Skeletal muscle satellite cell (primary cell): ENCODE measurements around the gene CDC42BPG.

ENCODE experiments used
- H3K27me3 ChIP-seq: 2 replicates; pipeline ENCODE4 v1.7.0; 2013; ENCODE audit warnings: low read length; ENCODE audit not compliant: control insufficient read depth, insufficient read depth
- H3K36me3 ChIP-seq: 2 replicates; pipeline ENCODE4 v1.7.0; 2013; ENCODE audit warnings: mild to moderate bottlenecking, control low read depth, low read length; ENCODE audit not compliant: insufficient read depth
- H3K4me1 ChIP-seq: 2 replicates; pipeline ENCODE4 v1.7.0; 2013; ENCODE audit warnings: low read length; ENCODE audit not compliant: control insufficient read depth, insufficient read depth
- H3K4me2 ChIP-seq: 2 replicates; pipeline ENCODE4 v1.7.0; 2013; ENCODE audit warnings: mild to moderate bottlenecking, low read length
- H3K4me3 ChIP-seq: 2 replicates; pipeline ENCODE4 v1.7.0; 2013; ENCODE audit warnings: low read length
- H3K9ac ChIP-seq: 2 replicates; pipeline ENCODE4 v1.7.0; 2013; ENCODE audit warnings: mild to moderate bottlenecking, low read depth, low read length, moderate library complexity
- H3K9me3 ChIP-seq: replicated peaks from 2 replicates; pipeline ENCODE4 v1.7.0; 2013; ENCODE audit warnings: mild to moderate bottlenecking, control low read depth, low read length

CDC42BPG gene

DNA sequence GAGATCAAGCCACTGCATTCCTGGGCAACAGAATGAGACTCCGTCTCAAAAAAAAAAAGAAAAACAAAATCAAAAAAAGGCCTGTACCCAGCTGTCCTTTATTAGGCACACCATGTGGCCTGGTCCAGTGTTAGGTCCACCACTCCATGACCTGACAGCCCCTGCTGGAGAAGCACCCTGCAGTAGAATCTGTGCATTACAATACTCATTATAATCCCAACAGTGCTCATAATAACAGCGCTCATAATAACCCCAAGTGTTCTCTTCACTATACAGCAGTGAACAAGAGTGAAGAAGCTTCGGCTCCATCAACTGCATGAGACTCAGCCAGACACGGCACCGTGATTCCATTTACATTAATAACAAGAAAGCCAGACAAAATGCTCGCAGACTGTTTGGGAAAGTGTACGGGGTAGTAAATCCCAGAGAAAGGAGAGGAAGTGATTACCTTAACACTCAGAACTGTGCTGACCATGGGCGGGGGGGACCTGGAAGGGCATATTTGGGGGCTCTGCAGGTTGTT is 42.8 kb upstream of the CDC42BPG start:
- H3K36me3 ChIP-seq = no peaks in the 10 kb centered on the region
- no peaks in the 10 kb centered on the region for H3K27me3 ChIP-seq
- H3K4me1 ChIP-seq = peaks cover 18% of the 10 kb centered on the region
- no peaks in the 10 kb centered on the region for H3K9me3 ChIP-seq
- no peak overlapping the region for H3K4me3 ChIP-seq
- H3K9ac ChIP-seq = peak overlapping the region; percentile 56
- H3K4me2 ChIP-seq = no peak overlapping the region

DNA sequence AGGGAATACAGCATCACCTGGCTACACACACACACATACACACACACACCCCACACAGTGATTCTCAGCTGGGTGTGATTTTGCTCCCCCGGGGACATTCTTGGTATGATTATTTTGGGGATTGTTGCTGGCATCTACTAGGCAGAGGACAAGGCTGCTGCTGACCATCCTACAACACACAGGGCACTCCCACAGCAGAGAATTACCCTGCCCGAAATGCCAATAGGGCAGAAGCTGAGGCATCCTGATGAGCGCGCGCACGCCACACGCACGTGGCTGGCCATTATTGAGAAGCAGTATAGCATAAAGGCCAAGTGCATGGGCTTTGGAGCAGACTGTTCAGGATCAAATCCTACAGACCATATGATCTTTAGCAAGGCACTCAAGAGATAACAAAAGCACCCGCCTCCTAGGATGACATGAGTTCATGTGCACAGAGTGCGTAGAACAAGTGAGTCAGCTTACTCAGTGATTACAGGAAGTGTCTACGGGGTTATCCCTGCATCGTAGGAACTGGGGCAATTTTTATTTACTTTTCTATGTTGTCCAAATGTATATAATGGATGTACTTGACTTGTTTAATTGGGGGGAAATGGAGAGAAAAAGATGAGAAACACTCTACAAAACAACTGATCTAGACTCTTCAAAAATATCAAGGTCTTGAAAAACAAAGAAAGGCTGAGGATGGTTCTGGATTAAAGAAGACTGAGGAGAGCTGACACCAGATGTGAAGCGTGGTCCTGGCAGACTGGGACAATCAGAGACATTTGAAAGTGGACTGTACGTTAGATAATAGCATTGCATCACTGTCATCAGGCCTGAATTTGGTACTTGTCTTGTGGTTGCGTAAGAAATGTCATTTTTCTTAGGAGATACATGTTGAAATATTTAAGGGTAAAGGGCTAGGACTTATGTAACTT is 41.2 kb upstream of the CDC42BPG start:
- no peak overlapping the region for H3K9ac ChIP-seq
- H3K27me3 ChIP-seq = no peaks in the 10 kb centered on the region
- no peaks in the 10 kb centered on the region for H3K36me3 ChIP-seq
- peaks cover 18% of the 10 kb centered on the region for H3K4me1 ChIP-seq
- H3K9me3 ChIP-seq = no peaks in the 10 kb centered on the region
- H3K4me2 ChIP-seq = peak overlapping the region; percentile 14
- no peak overlapping the region for H3K4me3 ChIP-seq

DNA sequence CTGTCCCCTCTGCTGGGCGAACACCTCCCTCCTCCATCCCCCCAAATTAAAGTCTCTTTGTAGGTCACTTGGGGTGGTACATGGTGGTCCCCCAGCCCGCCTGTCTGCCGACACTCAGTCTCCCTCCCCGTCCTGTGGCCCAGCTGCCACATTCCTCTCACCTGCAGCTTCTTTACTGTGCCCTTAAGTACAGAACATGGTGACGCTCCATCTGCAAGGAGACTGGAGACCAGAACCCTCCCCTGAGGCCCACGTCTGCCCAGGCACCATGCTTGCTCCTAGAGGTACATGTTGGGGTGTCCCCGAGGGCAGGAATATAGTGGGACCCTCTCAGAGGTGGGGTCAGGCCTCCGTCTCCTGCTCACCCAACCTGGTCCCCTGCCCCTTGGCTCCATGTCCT is 39.6 kb upstream of the CDC42BPG start:
- no peaks in the 10 kb centered on the region for H3K36me3 ChIP-seq
- peaks cover 22% of the 10 kb centered on the region for H3K4me1 ChIP-seq
- H3K27me3 ChIP-seq = no peaks in the 10 kb centered on the region
- H3K4me3 ChIP-seq = no peak overlapping the region
- no peak overlapping the region for H3K4me2 ChIP-seq
- no peaks in the 10 kb centered on the region for H3K9me3 ChIP-seq
- H3K9ac ChIP-seq = no peak overlapping the region

DNA sequence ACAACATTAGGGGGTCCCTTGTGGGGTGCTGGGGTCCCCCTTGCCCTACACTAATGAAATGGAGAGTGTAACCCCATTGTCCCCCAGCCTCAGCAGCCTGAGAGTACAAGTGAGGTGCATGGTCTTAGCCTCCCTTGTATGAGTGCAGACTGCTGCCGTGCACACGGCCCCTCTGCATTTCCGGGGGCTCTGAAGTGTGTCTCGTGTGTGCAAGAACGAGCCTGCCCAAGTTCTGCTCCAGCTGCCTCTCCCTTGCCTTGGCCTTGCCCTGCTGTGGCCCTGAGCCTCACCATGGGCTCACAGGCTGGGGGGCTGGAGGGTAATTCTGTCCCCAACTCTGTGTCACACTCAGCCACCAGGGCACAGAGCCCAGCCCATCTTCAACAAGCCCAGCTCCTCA is 39.1 kb upstream of the CDC42BPG start:
- no peak overlapping the region for H3K9ac ChIP-seq
- no peaks in the 10 kb centered on the region for H3K9me3 ChIP-seq
- H3K4me2 ChIP-seq = no peak overlapping the region
- H3K4me3 ChIP-seq = no peak overlapping the region
- H3K4me1 ChIP-seq = peaks cover 23% of the 10 kb centered on the region
- H3K36me3 ChIP-seq = no peaks in the 10 kb centered on the region
- no peaks in the 10 kb centered on the region for H3K27me3 ChIP-seq

DNA sequence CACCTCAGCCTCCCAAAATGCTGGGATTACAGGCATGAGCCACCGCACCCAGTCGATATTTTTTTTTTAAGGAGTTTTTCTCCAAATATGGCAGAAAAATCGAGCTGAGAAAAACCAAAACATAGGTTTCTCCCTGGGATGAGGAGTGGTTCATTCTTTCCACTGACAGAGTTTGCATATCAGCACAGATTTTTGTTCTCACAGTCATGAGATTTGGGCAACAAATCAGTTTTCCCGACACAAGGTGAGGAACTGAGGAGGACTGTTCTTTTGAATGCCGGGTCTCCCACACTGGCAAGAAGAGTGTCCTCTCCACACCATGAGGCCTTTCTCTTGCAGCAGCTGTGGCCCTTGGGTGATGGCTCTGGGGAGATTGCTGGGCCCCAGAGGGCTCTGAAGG is 37.8 kb upstream of the CDC42BPG start:
- no peak overlapping the region for H3K4me3 ChIP-seq
- H3K9me3 ChIP-seq = no peaks in the 10 kb centered on the region
- no peak overlapping the region for H3K9ac ChIP-seq
- H3K4me2 ChIP-seq = no peak overlapping the region
- H3K4me1 ChIP-seq = peaks cover 18% of the 10 kb centered on the region
- H3K36me3 ChIP-seq = no peaks in the 10 kb centered on the region
- H3K27me3 ChIP-seq = no peaks in the 10 kb centered on the region

DNA sequence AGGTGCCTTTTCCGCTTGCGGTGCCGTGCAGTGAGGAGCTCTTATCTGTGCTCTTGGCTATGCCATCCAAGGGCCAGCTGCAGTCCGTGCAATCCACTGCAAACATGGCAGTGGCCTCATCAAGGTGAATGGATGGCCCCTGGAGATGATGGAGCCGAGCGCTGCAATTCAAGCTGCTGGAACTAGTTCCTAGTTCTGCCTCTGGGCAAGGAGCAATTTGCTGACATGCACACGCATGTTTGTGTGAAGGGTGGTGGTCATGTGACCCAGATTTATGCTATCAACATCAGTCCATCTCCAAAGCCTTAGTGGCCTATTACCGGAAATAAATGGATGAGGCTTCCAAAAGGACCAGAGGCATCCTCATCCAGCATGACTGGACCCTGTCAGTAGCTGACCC is 37.0 kb upstream of the CDC42BPG start:
- no peaks in the 10 kb centered on the region for H3K27me3 ChIP-seq
- H3K4me3 ChIP-seq = no peak overlapping the region
- no peaks in the 10 kb centered on the region for H3K36me3 ChIP-seq
- H3K9ac ChIP-seq = no peak overlapping the region
- H3K4me1 ChIP-seq = peaks cover 24% of the 10 kb centered on the region
- no peak overlapping the region for H3K4me2 ChIP-seq
- no peaks in the 10 kb centered on the region for H3K9me3 ChIP-seq

DNA sequence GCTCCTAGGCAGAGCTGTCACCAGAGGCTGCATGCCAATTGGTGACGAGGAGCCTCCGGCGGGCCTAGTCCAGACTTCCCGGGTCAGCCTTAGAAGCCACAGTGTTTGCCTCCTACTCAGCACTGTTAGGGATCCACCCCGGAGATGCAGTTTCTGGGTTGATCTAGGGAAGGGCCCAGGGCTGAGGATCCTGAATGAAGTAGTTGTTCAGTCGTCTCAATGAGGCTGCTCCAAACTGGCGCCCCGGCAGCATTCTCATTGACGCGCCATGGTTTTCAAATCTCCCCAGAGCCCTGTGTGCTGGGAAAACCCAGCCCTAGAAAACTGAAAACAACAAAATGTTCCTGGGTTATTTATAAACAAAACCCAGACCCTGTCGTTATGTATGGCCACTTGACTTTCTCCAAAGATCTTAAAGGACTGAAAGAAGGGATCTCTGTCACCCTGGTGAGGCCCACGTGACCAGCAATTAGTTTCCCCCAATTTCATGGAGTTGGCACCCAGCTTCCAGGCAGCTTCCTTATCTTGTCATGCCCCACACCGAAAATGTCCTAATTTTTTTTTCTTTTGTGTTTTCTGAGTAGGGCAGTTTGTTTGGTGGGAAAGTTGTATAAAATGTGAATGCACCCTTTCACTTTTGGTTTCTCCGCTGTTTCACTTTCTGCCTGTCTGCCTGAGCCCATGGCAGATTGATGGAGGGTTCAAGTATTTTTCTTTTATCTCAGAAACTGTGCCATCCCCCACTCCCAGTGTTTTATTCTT is 36.0 kb upstream of the CDC42BPG start:
- Histone ChIP-seq H3K9me3 (no peaks in the 10 kb centered on the region), H3K36me3 (no peaks in the 10 kb centered on the region), H3K9ac (no peak overlapping the region), H3K4me3 (no peak overlapping the region), H3K27me3 (no peaks in the 10 kb centered on the region), H3K4me2 (no peak overlapping the region), H3K4me1 (peaks cover 26% of the 10 kb centered on the region)

DNA sequence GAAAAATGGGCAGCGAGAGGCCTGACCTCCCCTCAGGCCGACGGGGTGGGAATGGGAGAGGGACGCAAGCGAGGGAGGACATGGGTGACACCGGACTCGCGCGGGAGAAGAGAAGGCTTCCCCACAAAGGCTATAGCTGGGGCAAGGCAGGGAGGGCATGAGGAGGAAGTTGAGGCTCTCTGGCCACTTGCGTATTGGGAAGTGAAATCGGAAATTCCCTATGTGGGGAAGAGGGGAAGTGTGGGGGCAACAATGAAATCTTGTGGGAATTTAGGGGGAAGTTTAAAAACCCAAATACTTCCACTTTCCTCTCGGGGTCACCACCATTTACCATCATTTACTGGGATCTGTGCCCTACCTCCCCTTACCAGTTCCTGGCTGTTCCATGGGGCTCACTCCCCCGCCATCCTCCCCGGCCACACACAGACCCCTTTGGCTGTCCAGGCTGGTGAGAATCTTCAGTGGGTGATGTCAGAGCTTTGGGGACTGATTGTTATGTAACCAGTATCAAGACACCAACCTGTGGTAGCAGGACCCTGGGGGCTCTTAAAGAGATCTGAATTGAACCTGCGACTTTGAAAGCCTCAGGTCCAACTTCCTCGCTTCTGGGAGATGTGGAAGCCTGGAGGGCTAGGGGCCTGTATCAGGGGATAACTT is 34.9 kb upstream of the CDC42BPG start:
- H3K27me3 ChIP-seq = no peaks in the 10 kb centered on the region
- H3K4me1 ChIP-seq = peaks cover 33% of the 10 kb centered on the region
- H3K4me2 ChIP-seq = peak overlapping the region; percentile 96
- H3K9me3 ChIP-seq = no peaks in the 10 kb centered on the region
- H3K4me3 ChIP-seq = peak overlapping the region; percentile 83
- peak overlapping the region; percentile 88 for H3K9ac ChIP-seq
- no peaks in the 10 kb centered on the region for H3K36me3 ChIP-seq

DNA sequence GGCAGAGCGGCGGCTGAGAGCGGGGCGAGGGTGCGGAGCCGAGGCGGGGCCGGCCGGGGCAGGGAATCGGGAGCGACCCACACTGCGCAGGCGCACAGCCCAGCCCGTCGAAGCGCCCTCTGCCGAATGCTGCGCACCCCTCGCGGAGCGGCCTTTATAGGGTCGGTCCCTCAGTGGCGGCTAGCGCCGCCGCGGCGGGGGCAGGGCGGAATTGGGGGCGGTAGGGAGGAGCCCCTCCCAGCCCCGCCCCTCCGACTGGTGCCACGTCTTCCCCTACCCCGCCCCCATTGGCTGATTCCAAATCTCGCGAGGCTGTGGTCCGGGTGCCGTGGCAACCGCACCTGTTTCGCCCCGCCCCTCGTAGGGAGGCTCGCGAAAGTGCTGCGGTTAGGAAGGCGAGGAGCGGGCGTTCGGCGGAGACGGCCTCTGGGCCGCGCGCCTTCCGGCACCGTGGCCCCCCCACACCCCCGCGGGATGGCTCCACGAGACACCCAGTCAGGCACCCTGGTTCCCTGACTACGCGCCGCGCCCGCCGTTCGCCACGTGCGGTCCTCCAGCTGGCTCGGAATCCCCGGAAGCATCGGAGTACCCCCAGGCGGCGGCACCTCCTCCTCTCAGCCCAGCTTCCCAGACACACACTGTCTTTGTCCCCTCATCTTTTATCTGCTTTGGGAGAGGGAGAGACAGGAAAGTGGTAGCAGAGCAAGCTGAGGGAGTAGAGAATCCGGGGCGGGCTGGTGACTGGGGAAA is 34.2 kb upstream of the CDC42BPG start, which contains the start of gene EHD1:
Gene EHD1 (minus strand): TSS at position 128 of the 750 bp plus-strand sequence. CDS start 157 bp downstream, outside the sequence.
- H3K9me3 ChIP-seq = no peaks in the 10 kb centered on the region
- H3K9ac ChIP-seq = peak within 1 kb of the TSS; percentile 96
- H3K36me3 ChIP-seq = no peaks in the 10 kb centered on the region
- H3K4me2 ChIP-seq = peak within 1 kb of the TSS; percentile 96
- H3K27me3 ChIP-seq = no peaks in the 10 kb centered on the region
- H3K4me3 ChIP-seq = peak within 1 kb of the TSS; percentile 100
- H3K4me1 ChIP-seq = peaks cover 35% of the 10 kb centered on the region

DNA sequence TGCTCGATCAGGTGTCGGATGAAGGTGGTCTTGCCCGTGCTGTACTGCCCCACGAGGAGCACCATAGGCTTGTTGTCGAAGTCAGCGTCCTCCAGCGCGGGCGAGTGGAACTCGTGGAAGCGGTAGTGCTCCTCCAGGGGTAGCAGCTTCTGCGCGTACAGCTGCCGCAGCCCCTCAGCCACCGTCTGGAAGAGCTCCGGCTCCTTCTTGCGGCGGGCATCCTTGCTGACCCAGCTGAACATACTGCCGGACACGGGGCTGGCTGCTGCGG is 33.7 kb upstream of the CDC42BPG start:
- Histone ChIP-seq H3K4me1 (peaks cover 35% of the 10 kb centered on the region), H3K9ac (peak overlapping the region; percentile 96)

More for the DNA sequence above, 33.7 kb upstream of the CDC42BPG start:
- Histone ChIP-seq H3K4me2 (peak overlapping the region; percentile 94), H3K4me3 (peak overlapping the region; percentile 100), H3K36me3 (peaks cover 4% of the 10 kb centered on the region), H3K9me3 (no peaks in the 10 kb centered on the region), H3K27me3 (no peaks in the 10 kb centered on the region)
